ENCODE measurements around the gene FBXL17. TPM values are rescaled to one million over a fixed set of nuclear protein-coding genes. Genes with fewer than 3 reads are reported as not detected.

Gene FBXL17
- total and polyA plus RNA-seq, 2 of the 4 experiments (the other 2 are of a cell fraction): 3.9 to 8.1 TPM

- no peak overlapping the region for H4K8ac ChIP-seq (ENCODE audit: low read depth in 2 of 2, low read length in 2 of 2)
- BruUV-seq (replicated peaks): no TSS peak
- H3K27ac ChIP-seq (ENCODE audit: insufficient read depth, low read length): no peak overlapping the region
- no peak overlapping the region for H2BK15ac ChIP-seq (ENCODE audit: low read depth, low read length)
- H3K4ac ChIP-seq (ENCODE audit: low read depth, low read length): no peak overlapping the region
- no peak overlapping the region for H2AK5ac ChIP-seq (ENCODE audit: low read depth, low read length)
- H3K4me1 ChIP-seq (ENCODE audit: control insufficient read depth, insufficient read depth, low read length): 0 out of 2 replicates have a peak, but pooled peaks cover 1% of the 10 kb centered on the region
- no peak overlapping the region for H3K4me3 ChIP-seq (ENCODE audit: insufficient read depth, low read depth, low read length)
- H3K18ac ChIP-seq (ENCODE audit: low read depth, low read length): no peak overlapping the region
- H3K9me3 ChIP-seq (ENCODE audit: control insufficient read depth, insufficient read depth, low read length): no peaks in the 10 kb centered on the region
- H3K14ac ChIP-seq (replicated peaks; ENCODE audit: low read depth, low read length): no peak overlapping the region
- H3K9me1 ChIP-seq (ENCODE audit: insufficient read depth, low read length): no peaks in the 10 kb centered on the region; the same call in 1 of the 2 replicates
- no peak overlapping the region for H3K4me2 ChIP-seq (ENCODE audit: low read depth, low read length)
- H3K9ac ChIP-seq (ENCODE audit: low read depth, low read length): no peak overlapping the region
- H2BK5ac ChIP-seq (ENCODE audit: low read depth, low read length, poor library complexity, severe bottlenecking): no peak overlapping the region
- WGBS, 2 experiments (ENCODE audit: extremely low coverage in 2 of 2, insufficient read length in 1 of 2): no CpG with 5 or more reads among the region's 1 CpG
- H4K20me1 ChIP-seq (ENCODE audit: insufficient read depth, low read length): no peaks in the 10 kb centered on the region
- no peak overlapping the region for H3K56ac ChIP-seq (ENCODE audit: extremely low read depth, insufficient read depth, low read length)
- no peak overlapping the region for H2AK9ac ChIP-seq (replicated peaks; ENCODE audit: low read depth, low read length, poor library complexity)
- no peak overlapping the region for H4K5ac ChIP-seq (ENCODE audit: low read depth, low read length)
- TF ChIP-seq FOS (IDR thresholded peaks at IDR 0.05; ENCODE audit: low read depth, low read length): no peak
- TF ChIP-seq CEBPB (IDR thresholded peaks at IDR 0.05; ENCODE audit: low read depth, low read length): no peak
- no peak for TF ChIP-seq MXI1 (IDR thresholded peaks at IDR 0.05; ENCODE audit: borderline replicate concordance, low read depth, low read length)
- no peak for TF ChIP-seq MAZ (IDR thresholded peaks at IDR 0.05; ENCODE audit: borderline replicate concordance, low read depth, low read length)
- TF ChIP-seq CHD1 (IDR thresholded peaks at IDR 0.05; ENCODE audit: low read depth, low read length): no peak
- TF ChIP-seq ELK1 (IDR thresholded peaks at IDR 0.05; ENCODE audit: borderline replicate concordance, low read depth, low read length): no peak
- TF ChIP-seq RAD21 (IDR thresholded peaks at IDR 0.05; ENCODE audit: low read length): no peak
- TF ChIP-seq RFX5 (IDR thresholded peaks at IDR 0.05; ENCODE audit: low read depth, low read length): no peak
- no peak for TF ChIP-seq MAFK (IDR thresholded peaks at IDR 0.05; ENCODE audit: low read depth, low read length)
- TF ChIP-seq SMC3 (IDR thresholded peaks at IDR 0.05; ENCODE audit: low read depth, low read length): no peak
- TF ChIP-seq RCOR1 (IDR thresholded peaks at IDR 0.05; ENCODE audit: insufficient replicate concordance, low read length): no peak
- no peak for TF ChIP-seq POLR2A (IDR thresholded peaks at IDR 0.05; ENCODE audit: low read depth, low read length)
- TF ChIP-seq NFE2L2 (IDR thresholded peaks at IDR 0.05; ENCODE audit: low read depth, low read length): no peak
- TF ChIP-seq BHLHE40 (IDR thresholded peaks at IDR 0.05; ENCODE audit: low read depth, low read length): no peak
- no peak for TF ChIP-seq USF2 (IDR thresholded peaks at IDR 0.05; ENCODE audit: low read depth, low read length)
- no peak overlapping the region for H2AFZ ChIP-seq (replicated peaks; ENCODE audit: low read length, poor library complexity)
- H2BK20ac ChIP-seq (ENCODE audit: low read depth, low read length): no peak overlapping the region
- H3K36me3 ChIP-seq (ENCODE audit: control insufficient read depth, insufficient read depth, low read length): no peaks in the 10 kb centered on the region
- DNase-seq (no peak), ATAC-seq (ENCODE audit: low read depth) (no peak)
- dilution Hi-C loops (cut with HindIII; ENCODE audit: low sequenced_read_pairs, unreplicated experiment): no loop called here
- intact Hi-C loops (cut with micrococcal nuclease): no loop called here
- no peak overlapping the region for H3K23ac ChIP-seq (ENCODE audit: low read depth, low read length)
- POLR2A ChIA-PET (ENCODE audit: unreplicated experiment): no interaction called here
- CTCF ChIA-PET: no interaction called here
- H3K27me3 ChIP-seq (ENCODE audit: control insufficient read depth, insufficient read depth, low read length): no peaks in the 10 kb centered on the region
- H3K79me1 ChIP-seq (ENCODE audit: low read depth in 1 of 2, low read length in 2 of 2): peaks cover 11 to 15% of the 10 kb centered on the region in 2 experiments; a peak in 3 of 4 replicates
- no peak overlapping the region for H2BK120ac ChIP-seq (ENCODE audit: low read depth, low read length)
- in situ Hi-C loops (cut with MboI; ENCODE audit: low sequenced_read_pairs): no loop called here
- H4K91ac ChIP-seq (ENCODE audit: insufficient read depth, low read depth, low read length): no peak overlapping the region
These were observed 2.8 kb upstream of the FBXL17 start for GRCh38 chr5:108384741-108385140.

All from IMR-90 (cell line).